HL-60 (cell line): ENCODE measurements around the gene FEZF2.

Experiments used
- GABPA ChIP-seq: IDR thresholded peaks from 2 replicates; pipeline ENCODE4 v1.6.1; 2012; ENCODE audit warnings: low read depth
- POLR2AphosphoS5 ChIP-seq: IDR thresholded peaks from 2 replicates; pipeline ENCODE4 v1.6.1; 2012; ENCODE audit warnings: low read depth
- REST ChIP-seq: IDR thresholded peaks from 2 replicates; pipeline ENCODE4 v1.6.1; 2012; ENCODE audit warnings: low read depth; ENCODE audit not compliant: insufficient replicate concordance
- SPI1 ChIP-seq: IDR thresholded peaks from 2 replicates; pipeline ENCODE4 v1.6.1; 2012; ENCODE audit warnings: low read depth, mild to moderate bottlenecking, borderline replicate concordance
- TF ChIP-seq, protein P1 (sequence below): IDR thresholded peaks from one replicate; pipeline ENCODE4 v1.5.1; 2011; ENCODE audit warnings: low read length, control low read depth, inconsistent platforms; ENCODE audit not compliant: insufficient read depth

- TF ChIP-seq, protein P1, sequence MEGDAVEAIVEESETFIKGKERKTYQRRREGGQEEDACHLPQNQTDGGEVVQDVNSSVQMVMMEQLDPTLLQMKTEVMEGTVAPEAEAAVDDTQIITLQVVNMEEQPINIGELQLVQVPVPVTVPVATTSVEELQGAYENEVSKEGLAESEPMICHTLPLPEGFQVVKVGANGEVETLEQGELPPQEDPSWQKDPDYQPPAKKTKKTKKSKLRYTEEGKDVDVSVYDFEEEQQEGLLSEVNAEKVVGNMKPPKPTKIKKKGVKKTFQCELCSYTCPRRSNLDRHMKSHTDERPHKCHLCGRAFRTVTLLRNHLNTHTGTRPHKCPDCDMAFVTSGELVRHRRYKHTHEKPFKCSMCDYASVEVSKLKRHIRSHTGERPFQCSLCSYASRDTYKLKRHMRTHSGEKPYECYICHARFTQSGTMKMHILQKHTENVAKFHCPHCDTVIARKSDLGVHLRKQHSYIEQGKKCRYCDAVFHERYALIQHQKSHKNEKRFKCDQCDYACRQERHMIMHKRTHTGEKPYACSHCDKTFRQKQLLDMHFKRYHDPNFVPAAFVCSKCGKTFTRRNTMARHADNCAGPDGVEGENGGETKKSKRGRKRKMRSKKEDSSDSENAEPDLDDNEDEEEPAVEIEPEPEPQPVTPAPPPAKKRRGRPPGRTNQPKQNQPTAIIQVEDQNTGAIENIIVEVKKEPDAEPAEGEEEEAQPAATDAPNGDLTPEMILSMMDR = no peak
- TF ChIP-seq REST = no peak
- no peak for TF ChIP-seq GABPA
- no peak for TF ChIP-seq POLR2AphosphoS5
- no peak for TF ChIP-seq SPI1
These were observed 5.0 kb upstream of the FEZF2 start for GRCh38 chr3:62378311-62378789.
